Measurements from ENCODE around the gene MIPEP. TPM values are rescaled to one million over a fixed set of nuclear protein-coding genes. Genes with fewer than 3 reads are reported as not detected.

The MIPEP gene
- total RNA-seq, 1 experiment from 2014 or later = 24.7 TPM

DNA sequence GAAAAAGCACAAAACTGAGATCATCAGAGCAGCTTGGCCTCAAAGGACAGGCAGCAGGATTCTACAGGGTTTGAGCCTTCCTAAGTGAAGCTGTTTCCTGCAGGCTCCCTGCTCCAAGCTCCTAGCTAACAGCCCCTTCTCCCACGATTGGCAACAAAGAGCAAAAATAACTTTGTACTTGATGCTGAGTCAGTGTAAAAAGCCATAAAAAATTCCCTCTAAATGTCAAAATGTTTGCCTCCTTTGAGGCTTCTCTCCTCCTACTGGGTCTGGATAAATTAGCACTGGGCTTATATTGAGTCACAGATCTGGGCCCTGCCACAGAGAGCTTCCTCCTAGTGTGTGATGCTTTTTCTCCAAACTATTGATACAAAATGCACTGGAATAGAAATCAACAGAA lies 165.7 kb downstream of the MIPEP start:
- no peak for TF ChIP-seq CTCF (IDR thresholded peaks at IDR 0.05; ENCODE audit: unreplicated experiment)
- Mint-ChIP-seq H3K27ac (ENCODE audit: low read depth, unreplicated experiment) (no peak overlapping the region), H3K4me1 (ENCODE audit: insufficient read depth, unreplicated experiment) (no peaks in the 10 kb centered on the region), H3K9me3 (ENCODE audit: unreplicated experiment) (no peaks in the 10 kb centered on the region), H3K36me3 (ENCODE audit: insufficient read depth, unreplicated experiment) (peaks cover 7% of the 10 kb centered on the region), H3K4me3 (ENCODE audit: unreplicated experiment) (no peak overlapping the region), H3K27me3 (ENCODE audit: insufficient read depth, unreplicated experiment) (no peaks in the 10 kb centered on the region)
- DNase-seq (ENCODE audit: unreplicated experiment) = no peak
- BruUV-seq (replicated peaks) = no TSS peak
- ChIA-PET POLR2A (interaction anchor here (0.6 kb wide), 1 partner anchor 918 kb away, joined by 3 read pairs; no protein-coding TSS in a partner anchor), CTCF (interaction anchor here (1.2 kb wide), 1 partner anchor 108 kb away, joined by 3 read pairs; no protein-coding TSS in a partner anchor)
- intact Hi-C loops (cut with micrococcal nuclease) = no loop called here

- intact Hi-C loops (cut with micrococcal nuclease) = no loop called here
- Mint-ChIP-seq H3K27me3 (ENCODE audit: insufficient read depth, unreplicated experiment) (no peaks in the 10 kb centered on the region), H3K4me1 (ENCODE audit: insufficient read depth, unreplicated experiment) (no peaks in the 10 kb centered on the region), H3K36me3 (ENCODE audit: insufficient read depth, unreplicated experiment) (peaks cover 5% of the 10 kb centered on the region), H3K4me3 (ENCODE audit: unreplicated experiment) (no peak overlapping the region), H3K9me3 (ENCODE audit: unreplicated experiment) (no peaks in the 10 kb centered on the region), H3K27ac (ENCODE audit: low read depth, unreplicated experiment) (no peak overlapping the region)
- no peak for DNase-seq (ENCODE audit: unreplicated experiment)
- BruUV-seq (replicated peaks) = no TSS peak
- TF ChIP-seq CTCF (IDR thresholded peaks at IDR 0.05; ENCODE audit: unreplicated experiment) = no peak
- ChIA-PET POLR2A (interaction anchor here (0.6 kb wide), 1 partner anchor 918 kb away, joined by 3 read pairs; no protein-coding TSS in a partner anchor), CTCF (interaction anchor here (1.2 kb wide), 1 partner anchor 109 kb away, joined by 3 read pairs; no protein-coding TSS in a partner anchor)
Measured at GRCh38 chr13:23722726-23723453, 166.3 kb downstream of the MIPEP start.

DNA sequence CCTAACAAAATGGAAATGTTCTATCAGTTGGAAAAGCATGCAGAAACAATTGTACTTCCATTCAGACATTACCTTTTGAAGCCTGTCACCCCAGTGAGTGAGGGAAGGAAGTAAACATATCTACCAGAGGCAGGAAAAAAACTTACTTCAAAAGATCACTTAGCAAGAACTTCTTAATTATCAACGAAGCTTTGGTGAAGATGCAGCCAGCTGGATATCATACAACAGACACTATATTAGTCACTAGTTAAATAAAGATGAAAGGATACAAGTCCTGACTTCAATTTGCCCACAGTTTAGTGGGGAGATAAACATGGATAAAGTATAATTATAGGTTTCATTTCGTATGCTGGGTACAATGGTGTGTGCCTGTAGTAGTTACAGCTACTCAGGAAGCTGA lies 170.2 kb downstream of the MIPEP start:
- no peak for DNase-seq (ENCODE audit: unreplicated experiment)
- intact Hi-C loops (cut with micrococcal nuclease) = loop anchor here (5.0 kb wide), 1 partner anchor 153 kb away; no protein-coding TSS in a partner anchor
- no peaks in the 10 kb centered on the region for H3K9me3 Mint-ChIP-seq (ENCODE audit: unreplicated experiment)
- TF ChIP-seq CTCF (IDR thresholded peaks at IDR 0.05; ENCODE audit: unreplicated experiment) = no peak
- no peaks in the 10 kb centered on the region for H3K4me1 Mint-ChIP-seq (ENCODE audit: insufficient read depth, unreplicated experiment)
- H3K27ac Mint-ChIP-seq (ENCODE audit: low read depth, unreplicated experiment) = no peak overlapping the region
- BruUV-seq (replicated peaks) = no TSS peak
- H3K4me3 Mint-ChIP-seq (ENCODE audit: unreplicated experiment) = no peak overlapping the region
- peaks cover 11% of the 10 kb centered on the region for H3K27me3 Mint-ChIP-seq (ENCODE audit: insufficient read depth, unreplicated experiment)
- ChIA-PET CTCF (interaction anchor here (0.6 kb wide), 2 partner anchors 133 to 210 kb away, joined by 3 to 4 read pairs; no protein-coding TSS in a partner anchor), POLR2A (no interaction called here)
- no peaks in the 10 kb centered on the region for H3K36me3 Mint-ChIP-seq (ENCODE audit: insufficient read depth, unreplicated experiment)

DNA sequence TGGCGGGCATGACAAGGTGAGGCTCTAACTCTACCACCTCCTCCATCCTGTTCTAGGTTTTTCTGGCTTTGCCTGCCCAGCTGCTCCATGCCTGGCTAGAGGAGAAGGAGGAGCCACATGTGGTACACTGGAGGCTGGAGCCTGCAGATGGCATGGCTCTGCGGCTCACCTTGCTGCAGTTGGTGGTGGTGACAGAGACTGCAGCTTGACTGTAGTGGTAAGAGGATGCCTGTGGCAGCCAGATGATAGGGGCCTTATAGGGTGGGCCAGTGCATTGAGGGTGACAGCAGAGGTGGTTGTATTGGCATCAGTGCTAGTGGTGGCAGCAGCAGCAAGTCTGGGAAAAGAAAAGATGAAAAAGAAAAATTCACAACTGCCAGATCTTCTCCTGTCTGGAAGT lies 172.8 kb downstream of the MIPEP start:
- Mint-ChIP-seq H3K36me3 (ENCODE audit: insufficient read depth, unreplicated experiment) (no peaks in the 10 kb centered on the region), H3K4me3 (ENCODE audit: unreplicated experiment) (no peak overlapping the region), H3K27me3 (ENCODE audit: insufficient read depth, unreplicated experiment) (peaks cover 21% of the 10 kb centered on the region), H3K4me1 (ENCODE audit: insufficient read depth, unreplicated experiment) (no peaks in the 10 kb centered on the region), H3K27ac (ENCODE audit: low read depth, unreplicated experiment) (no peak overlapping the region), H3K9me3 (ENCODE audit: unreplicated experiment) (peaks cover 8% of the 10 kb centered on the region)
- ChIA-PET CTCF (interaction anchor here (0.8 kb wide), 1 partner anchor 10 kb away, joined by 3 read pairs; no protein-coding TSS in a partner anchor), POLR2A (no interaction called here)
- no TSS peak for BruUV-seq (replicated peaks)
- no peak for DNase-seq (ENCODE audit: unreplicated experiment)
- intact Hi-C loops (cut with micrococcal nuclease) = loop anchor here (5.0 kb wide), 1 partner anchor 156 kb away; no protein-coding TSS in a partner anchor
- no peak for TF ChIP-seq CTCF (IDR thresholded peaks at IDR 0.05; ENCODE audit: unreplicated experiment)
